GM12878 (cell line): ENCODE results near the gene CELSR1.

Experiments
- CEBPZ ChIP-seq: fragments of 150-350 bp; IDR thresholded peaks from 2 replicates; pipeline ENCODE4 v1.6.1; 2016; ENCODE audit warnings: low read depth, low read length
- CTCF ChIP-seq, 3 experiments: IDR thresholded peaks in 2 of 3; conservative IDR thresholded peaks in 1 of 3; 2 replicates each; pipeline ENCODE4 v1.5.1; 2011; ENCODE audit warnings: low read depth in 3 of 3, low read length in 3 of 3, mild to moderate bottlenecking in 3 of 3, control low read depth in 2 of 3, moderate library complexity in 2 of 3, inconsistent platforms in 1 of 3, mixed read lengths in 1 of 3; ENCODE audit not compliant: control insufficient read depth in 2 of 3, insufficient read depth in 1 of 3; ENCODE audit errors: extremely low read depth in 1 of 3
- POLR2A ChIP-seq: IDR thresholded peaks from 2 replicates; pipeline ENCODE4 v1.6.1; 2011; ENCODE audit warnings: low read depth, mild to moderate bottlenecking, low read length
- SMC3 ChIP-seq: IDR thresholded peaks from 2 replicates; pipeline ENCODE4 v1.6.1; 2011; ENCODE audit warnings: low read length, improper control_type of control experiment, borderline replicate concordance
- TCF7 ChIP-seq: IDR thresholded peaks from 2 replicates; pipeline ENCODE4 v1.6.1; 2014; ENCODE audit warnings: antibody characterized with exemption, borderline replicate concordance
- YY1 ChIP-seq: IDR thresholded peaks from 2 replicates; pipeline ENCODE4 v1.6.1; 2011; ENCODE audit warnings: low read depth, mild to moderate bottlenecking, low read length

- TF ChIP-seq POLR2A: no peak
- TF ChIP-seq CTCF (IDR thresholded peaks at IDR 0.05 in 2 of 3, conservative IDR thresholded peaks at IDR 0.05 in 1 of 3; ENCODE audit: control insufficient read depth in 2 of 3, extremely low read depth in 1 of 3, insufficient read depth in 1 of 3, low read depth in 3 of 3, low read length in 3 of 3): no peak
- no peak for TF ChIP-seq TCF7
- no peak for TF ChIP-seq YY1
- no peak for TF ChIP-seq SMC3
- no peak for TF ChIP-seq CEBPZ
Measured at GRCh38 chr22:46532416-46532815, 5.0 kb downstream of the CELSR1 start.
